Astrocyte (in vitro differentiated cells and primary cell): ENCODE measurements around the gene JMJD6.
"Not testable (repeated sequence)": the region's sequence is repeated elsewhere in the genome, so short reads cannot be mapped to it uniquely, and the experiment has no call there.

Experiments
- CTCF ChIP-seq: IDR thresholded peaks from 2 replicates; pipeline ENCODE4 v1.5.1; 2011; ENCODE audit warnings: low read depth, mild to moderate bottlenecking, inconsistent platforms, low read length, moderate library complexity; ENCODE audit not compliant: insufficient read depth
- EZH2 ChIP-seq: IDR thresholded peaks from 2 replicates; pipeline ENCODE4 v1.6.1; 2012; ENCODE audit warnings: mild to moderate bottlenecking, low read length, inconsistent platforms; ENCODE audit not compliant: insufficient read depth

GRCh38 chr17:76722977-76723376, 3.4 kb downstream of the JMJD6 start:
- TF ChIP-seq CTCF, EZH2: not testable (repeated sequence)
